GM19324 (cell line): ENCODE results near the gene ABRAXAS1.
"Not testable (repeated sequence)": the region's sequence is repeated elsewhere in the genome, so short reads cannot be mapped to it uniquely, and the experiment has no call there.

ENCODE experiments used
- ATAC-seq: cut with Tn5 transposase; IDR thresholded peaks from one replicate; pipeline ENCODE4 v1.9.1; 2021; ENCODE audit warnings: mild to moderate bottlenecking, moderate library complexity; ENCODE audit not compliant: unreplicated experiment, low FRiP score

Gene ABRAXAS1

DNA sequence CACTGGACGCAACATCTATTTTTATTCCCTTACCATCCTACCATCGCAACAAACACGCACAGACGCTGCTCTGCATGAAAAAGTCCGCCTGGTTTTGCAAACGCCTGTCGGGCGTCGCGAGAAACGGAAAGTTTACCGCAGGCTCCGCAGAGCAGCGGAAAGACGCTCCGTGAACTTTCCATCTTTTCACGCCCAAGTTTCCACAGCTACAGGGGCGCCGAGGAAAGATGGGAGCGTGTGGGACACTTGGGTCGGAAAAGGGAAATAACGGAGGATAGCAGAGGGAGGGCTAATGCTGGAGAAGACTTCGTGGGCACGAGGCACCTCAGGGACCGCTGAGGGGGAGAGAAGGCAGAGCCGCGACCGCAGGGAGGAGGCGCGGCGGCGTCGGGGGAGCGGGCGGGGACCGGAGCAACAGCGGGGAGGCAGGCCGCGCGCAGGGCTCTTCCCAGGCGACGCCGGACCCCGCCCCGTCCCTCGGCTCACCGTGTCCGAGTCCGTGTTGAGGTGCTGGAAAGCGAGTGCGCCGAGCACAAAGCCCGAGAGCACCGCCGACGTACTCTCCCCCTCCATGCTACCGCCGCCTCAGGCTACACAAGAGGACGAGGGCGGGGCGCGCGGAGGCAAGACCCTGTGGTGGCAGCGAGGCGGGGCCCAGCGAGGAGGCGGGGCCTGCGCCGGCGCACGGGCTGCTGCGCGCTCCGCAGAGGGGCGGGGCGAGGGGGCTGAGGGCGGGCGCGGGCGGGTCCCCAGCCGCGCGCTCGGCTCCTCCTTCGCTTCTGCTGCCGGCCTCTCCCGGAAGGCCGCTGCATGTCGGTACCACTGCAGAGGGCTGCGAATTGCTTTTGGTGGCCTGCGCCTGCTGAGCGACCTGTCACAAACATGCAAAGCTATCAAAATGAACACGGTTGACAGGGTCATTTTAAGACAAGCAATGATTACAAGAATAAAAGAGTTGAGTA, at the start of gene ABRAXAS1:
TSS of gene ABRAXAS1 (minus strand) at position 601 of the 962 bp plus-strand sequence. CDS start at position 573, 28 bp downstream.
- ATAC-seq: peak; percentile 98

DNA sequence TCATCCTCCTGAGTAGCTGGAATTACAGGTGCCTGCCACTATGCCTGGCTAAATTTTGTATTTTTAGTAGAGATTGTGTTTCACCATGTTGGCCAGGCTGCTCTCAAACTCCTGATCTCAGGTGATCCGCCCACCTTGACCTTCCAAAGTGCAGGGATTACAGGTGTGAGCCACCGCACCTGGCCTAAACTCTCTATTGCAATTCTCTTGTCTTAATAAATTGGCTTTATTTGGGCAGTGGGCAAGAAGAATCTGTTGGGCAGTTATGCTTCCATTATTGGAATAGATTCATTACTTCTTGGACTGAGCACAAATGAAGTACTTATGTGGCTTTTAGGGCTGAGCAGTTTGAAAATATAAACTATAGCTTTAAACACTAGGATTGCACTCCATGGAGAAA, 42.8 kb upstream of the ABRAXAS1 start:
- ATAC-seq: no peak

- ATAC-seq: no peak
These were observed 37.3 kb upstream of the ABRAXAS1 start for GRCh38 chr4:83522239-83522638.

GRCh38 chr4:83516042-83516772, 31.3 kb upstream of the ABRAXAS1 start:
- no peak for ATAC-seq

DNA sequence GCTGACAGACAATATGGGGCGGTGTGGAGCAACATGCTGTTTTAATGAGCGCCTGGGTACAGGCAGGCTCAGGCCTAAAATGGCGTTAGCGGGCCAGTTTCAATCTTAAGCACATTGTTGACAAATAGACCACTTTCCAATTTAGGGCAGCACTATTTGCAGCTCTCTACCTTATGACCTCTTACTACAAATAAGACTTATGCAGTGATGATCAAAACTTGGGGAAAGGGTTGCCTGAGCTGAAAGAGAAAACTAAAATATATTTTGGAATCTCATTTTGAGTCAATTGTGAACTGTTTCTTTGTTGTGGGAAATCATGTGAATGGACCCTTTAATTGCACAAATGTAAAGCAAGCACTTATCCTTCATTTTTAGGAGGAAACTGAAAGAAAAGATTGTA, 25.5 kb upstream of the ABRAXAS1 start:
- ATAC-seq: no peak

- not testable (repeated sequence) for ATAC-seq
These were observed 24.3 kb upstream of the ABRAXAS1 start for GRCh38 chr4:83509156-83509585.

GRCh38 chr4:83504996-83505395, 20.1 kb upstream of the ABRAXAS1 start:
- no peak for ATAC-seq

GRCh38 chr4:83504503-83504902, 19.6 kb upstream of the ABRAXAS1 start:
- ATAC-seq: no peak

GRCh38 chr4:83503974-83504373, 19.1 kb upstream of the ABRAXAS1 start:
- no peak for ATAC-seq

GRCh38 chr4:83501671-83502070, 16.8 kb upstream of the ABRAXAS1 start:
- ATAC-seq: not testable (repeated sequence)

DNA sequence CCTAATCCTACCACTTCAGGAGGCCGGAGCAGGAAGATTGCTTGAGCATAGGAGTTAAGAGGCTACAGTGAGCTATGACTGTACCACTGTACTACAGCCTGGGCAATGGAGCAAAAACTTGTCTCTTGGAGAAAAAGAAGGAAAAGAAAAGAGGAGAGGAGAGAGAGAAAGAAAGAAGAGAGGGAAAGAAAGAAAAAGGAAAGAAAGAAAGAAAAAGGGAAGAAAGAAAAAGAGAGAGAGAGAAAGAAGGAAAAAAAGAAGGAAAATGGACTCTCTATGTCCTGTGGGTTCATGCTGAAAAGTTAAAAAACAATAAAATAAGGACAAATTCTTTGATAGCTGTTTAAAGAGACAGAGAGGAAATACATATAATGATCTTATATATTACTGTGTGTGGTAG, 13.3 kb upstream of the ABRAXAS1 start:
- ATAC-seq: no peak

GRCh38 chr4:83496085-83496917, 11.4 kb upstream of the ABRAXAS1 start:
- not testable (repeated sequence) for ATAC-seq

DNA sequence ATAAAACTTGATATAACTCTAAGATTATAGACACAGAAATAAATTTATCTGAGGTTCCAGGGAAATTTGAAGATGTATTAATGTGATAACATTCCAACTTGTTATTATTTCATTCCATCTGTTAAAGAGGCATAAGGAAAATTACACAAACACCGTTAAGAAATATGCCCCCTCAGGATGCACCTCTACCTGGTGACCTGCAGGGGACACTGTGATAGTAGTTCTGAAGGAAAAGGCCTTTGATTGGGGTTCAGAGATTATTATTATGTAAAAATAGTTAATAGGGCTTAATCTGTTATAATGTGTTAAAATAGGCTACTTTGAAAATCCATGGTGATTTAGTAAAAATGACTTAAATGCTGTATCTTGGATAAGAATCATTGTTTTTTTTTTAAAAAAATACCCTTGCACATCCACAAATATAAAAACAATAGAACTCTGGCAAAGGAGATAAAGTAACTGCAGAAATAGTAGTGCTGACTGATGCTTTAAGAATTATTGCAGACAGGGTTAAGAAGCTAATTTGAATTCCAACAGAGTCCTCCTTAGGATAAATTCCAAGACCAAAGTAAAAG, 6.1 kb upstream of the ABRAXAS1 start:
- ATAC-seq: no peak

GRCh38 chr4:83489711-83490326, 4.9 kb upstream of the ABRAXAS1 start:
- no peak for ATAC-seq

GRCh38 chr4:83486457-83487129, 1.7 kb upstream of the ABRAXAS1 start:
- ATAC-seq: no peak

DNA sequence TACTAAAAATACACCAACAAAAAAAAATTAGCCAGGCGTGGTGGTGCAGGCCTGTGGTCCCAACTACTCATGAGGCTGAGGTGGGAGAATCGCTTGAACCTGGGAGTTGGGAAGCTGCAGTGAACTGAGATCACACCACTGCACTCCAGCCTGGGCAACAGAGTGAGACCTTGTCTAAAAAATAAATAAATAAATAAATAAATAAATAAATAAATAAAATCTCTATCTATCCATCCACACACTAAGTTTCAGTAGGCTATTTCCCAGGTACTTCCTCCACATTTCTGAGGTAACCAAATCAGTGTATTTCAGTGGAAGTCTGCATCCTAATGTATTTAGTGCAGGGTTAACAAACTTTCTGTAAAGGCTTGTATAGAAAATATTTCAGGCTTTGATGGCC, 10.9 kb downstream of the ABRAXAS1 start:
- no peak for ATAC-seq

DNA sequence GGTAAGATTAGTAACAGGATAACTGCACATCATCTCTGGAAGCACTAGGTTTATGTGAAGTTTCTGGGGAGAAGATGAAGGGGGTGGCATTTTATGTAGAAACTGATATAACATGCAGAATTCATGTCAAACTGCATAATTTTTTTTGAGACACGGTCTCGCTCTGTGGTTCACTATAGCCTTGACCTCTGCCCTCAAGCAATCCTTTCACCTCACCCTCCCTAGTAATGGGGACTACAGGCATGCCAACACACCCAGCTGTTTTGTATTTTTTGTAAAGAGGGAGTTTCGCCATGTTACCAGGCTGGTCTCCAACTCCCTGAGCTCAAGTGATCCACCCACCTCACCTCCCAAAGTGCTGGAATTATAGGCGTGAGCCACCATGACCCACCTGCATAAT, 11.5 kb downstream of the ABRAXAS1 start:
- no peak for ATAC-seq

DNA sequence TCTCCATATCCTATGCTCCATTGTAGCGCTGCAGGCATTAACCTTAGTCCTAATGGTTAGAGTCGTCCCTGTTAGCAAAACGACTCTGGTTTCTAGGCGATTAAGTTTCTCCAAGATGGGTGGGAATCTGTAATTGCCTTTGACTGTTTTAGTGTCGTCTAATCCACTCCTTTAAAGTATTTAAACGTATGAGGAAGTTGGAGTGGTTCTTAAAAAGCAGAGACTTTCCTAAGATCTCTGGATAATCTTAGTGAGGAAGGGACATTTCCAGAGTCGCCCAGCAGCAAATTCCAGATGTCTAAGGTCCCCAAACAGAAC, 28.8 kb downstream of the ABRAXAS1 start:
- ATAC-seq: no peak
